ENCODE results near the gene KCNH3.
"Not testable (repeated sequence)": the region's sequence is repeated elsewhere in the genome, so short reads cannot be mapped to it uniquely, and the experiment has no call there.

The KCNH3 gene

DNA sequence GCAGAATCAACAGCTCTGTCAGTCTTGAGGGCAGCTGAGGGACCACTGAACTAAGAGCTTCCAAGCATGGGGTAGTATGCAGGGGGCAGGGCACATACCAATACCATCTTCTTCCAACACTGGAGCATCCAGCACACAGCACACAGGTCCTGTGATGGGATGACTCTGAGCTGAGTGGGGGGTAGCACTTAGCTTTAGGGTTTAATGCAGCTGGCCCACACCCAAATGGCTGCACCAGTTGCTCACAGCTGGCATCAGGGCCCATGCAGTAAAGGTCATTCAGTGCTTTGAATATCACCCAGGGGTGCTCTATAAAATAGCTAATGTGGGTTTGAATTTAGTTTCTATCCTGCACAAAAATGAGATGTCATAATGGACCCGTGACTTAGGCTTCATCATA, 64.9 kb downstream of the KCNH3 start:
- DNase-seq (ENCODE audit: low read depth in 1 of 2, low spot score in 1 of 2): no peak
- no peak for TF ChIP-seq JUND (IDR thresholded peaks at IDR 0.05; ENCODE audit: low read depth)
- in situ Hi-C loops (cut with HindIII; ENCODE audit: low pct_unique_long_range_greater_than_20kb, low sequenced_read_pairs): no loop called here

GRCh38 chr12:49604856-49605255, 66.0 kb downstream of the KCNH3 start:
- in situ Hi-C loops (cut with HindIII; ENCODE audit: low pct_unique_long_range_greater_than_20kb, low sequenced_read_pairs): no loop called here
- DNase-seq (ENCODE audit: low read depth in 1 of 2, low spot score in 1 of 2): no peak
- TF ChIP-seq JUND (IDR thresholded peaks at IDR 0.05; ENCODE audit: low read depth): no peak

DNA sequence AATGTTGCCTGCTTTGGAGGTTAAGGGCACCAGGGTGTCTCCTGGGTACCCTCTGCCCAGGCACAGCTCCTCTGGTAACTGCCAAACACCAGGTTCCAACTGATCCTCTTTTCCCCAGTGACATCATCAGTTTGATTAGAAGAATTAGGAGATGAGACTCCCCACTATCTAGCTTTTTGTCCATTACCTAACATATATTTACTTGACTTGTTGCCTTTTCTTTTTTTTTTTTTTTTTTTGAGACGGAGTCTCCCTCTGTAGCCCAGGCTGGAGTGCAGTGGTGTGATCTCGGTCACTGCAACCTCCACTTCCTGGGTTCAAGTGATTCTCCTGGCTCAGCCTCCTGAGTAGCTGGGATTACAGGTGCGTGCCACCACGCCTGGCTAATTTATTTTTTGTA, 66.7 kb downstream of the KCNH3 start, which contains the start of gene FAM186B:
FAM186B (minus strand) TSS at position 101 of the 400 bp plus-strand sequence. CDS start 162 bp downstream, outside the sequence.
- DNase-seq (ENCODE audit: low read depth in 1 of 2, low spot score in 1 of 2); in situ Hi-C loops (cut with HindIII; ENCODE audit: low pct_unique_long_range_greater_than_20kb, low sequenced_read_pairs): not testable (repeated sequence)
